Fibroblast of upper back skin (primary cell): Measurements from ENCODE around the gene PROM1.

ENCODE experiments used
- DNase-seq: peaks from one replicate; pipeline ENCODE4 v3.0.0-alpha.2; 2013

The PROM1 gene

DNA sequence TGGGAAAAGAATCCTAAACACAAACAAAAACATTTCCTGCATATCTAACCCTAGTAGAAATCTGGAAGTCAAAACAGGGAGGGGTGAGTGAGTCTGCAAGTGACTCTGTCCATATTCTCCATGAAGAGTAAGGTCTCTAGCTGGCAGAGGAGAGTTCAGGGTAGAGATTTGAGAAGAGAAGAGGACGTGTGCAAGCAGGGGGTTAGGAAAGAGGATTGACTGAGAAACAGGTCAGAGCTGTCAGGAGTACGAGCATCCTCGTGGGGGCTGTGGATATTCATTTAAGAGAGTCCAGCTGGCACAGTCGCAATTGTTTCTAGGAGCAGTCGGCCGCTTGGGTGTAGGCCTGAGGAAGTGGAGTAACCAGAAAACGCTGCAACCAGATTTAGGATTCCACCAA, 27.9 kb downstream of the PROM1 start:
- DNase-seq: no peak

DNA sequence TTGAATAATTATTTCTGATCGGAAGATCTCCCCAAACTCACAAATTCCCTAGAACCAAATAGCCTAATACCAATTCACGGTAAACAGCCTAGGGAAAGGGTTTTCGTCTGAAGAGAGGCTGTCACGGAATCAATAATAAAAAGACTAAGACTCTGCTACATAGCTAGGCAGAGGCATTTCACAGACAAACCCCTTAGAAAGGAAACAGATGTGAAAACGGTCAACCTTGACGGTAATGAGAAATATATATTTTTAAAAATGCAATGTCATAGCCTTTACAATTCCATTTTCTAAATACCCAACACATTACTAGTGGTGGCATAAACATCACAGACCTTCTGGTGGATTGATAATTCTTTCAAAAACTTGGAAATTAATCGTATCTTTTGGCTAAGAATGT, 28.4 kb downstream of the PROM1 start:
- DNase-seq: no peak

DNA sequence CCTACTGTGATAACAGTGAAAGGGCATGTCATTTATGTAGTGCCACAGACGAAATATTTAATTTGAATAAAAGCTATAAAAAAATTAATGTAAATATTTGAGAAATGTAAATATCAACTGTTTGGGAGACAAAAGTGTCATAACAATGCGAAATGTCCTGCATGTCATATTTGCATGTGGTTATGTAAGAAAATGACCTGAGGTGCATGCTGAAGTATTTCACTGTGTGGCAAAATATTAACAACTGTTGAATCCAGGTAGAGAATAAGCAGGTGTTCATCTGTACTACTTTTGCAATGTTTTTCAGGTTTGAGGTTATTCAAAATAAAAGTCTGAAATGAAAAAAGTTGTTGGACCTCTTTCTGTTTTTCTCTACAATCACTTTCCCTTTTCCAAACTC, 30.9 kb downstream of the PROM1 start:
- DNase-seq: no peak

DNA sequence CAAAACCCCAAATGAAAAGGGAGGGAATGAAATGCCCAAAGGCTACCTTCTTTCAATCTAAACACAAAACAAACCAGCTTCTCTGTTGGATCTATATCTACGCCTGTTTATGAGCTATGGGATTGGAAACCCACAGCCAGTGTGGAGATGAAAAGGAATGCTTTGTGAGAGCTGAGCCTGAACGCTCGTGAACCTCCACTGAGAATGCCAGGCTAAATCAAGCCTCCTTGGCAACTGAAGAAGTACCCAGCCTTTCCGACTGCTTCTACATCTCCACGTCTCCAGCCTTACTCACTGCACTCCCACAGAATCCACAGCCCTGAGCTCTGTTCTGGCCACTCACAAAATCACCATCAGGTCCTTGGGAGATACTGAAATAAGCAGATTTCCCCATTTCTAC, 31.8 kb downstream of the PROM1 start:
- DNase-seq: no peak

DNA sequence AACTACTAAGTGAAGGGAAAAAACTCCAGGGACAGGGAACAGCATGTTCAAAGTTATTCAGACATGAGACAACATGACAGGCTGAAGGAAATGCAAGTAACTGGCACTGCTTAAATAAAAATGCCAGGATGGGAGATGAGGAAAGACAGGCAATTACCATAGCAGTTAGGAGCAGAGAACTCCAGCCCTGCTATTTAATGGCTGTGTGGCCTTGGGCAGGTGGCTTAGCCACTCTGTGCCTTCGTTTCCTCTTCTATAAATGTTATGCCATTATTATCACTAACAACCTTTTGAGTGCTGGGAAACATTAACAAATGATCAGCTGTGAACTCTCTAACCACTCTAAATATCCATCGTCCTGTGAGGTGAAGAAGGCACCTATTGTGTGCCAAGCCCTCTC, 32.7 kb downstream of the PROM1 start:
- DNase-seq: no peak

DNA sequence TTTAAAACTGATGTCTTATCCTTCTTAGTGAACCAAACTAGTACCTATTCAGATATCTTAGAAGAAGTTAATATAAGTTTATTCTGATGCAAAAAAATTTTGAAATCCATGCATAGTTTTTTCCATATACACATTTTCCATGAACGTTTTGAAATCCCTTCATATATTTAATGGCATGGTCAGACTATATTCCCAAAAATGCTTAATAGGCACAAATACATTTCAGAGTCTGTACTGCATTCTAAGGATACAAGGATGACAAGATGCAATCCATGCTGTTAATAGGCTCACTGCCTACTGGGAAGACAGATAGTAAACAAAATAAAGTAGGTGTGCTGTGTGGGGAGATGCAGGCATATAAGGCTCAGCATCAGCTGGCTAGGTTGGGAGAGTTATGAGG, 33.2 kb downstream of the PROM1 start:
- DNase-seq: no peak

DNA sequence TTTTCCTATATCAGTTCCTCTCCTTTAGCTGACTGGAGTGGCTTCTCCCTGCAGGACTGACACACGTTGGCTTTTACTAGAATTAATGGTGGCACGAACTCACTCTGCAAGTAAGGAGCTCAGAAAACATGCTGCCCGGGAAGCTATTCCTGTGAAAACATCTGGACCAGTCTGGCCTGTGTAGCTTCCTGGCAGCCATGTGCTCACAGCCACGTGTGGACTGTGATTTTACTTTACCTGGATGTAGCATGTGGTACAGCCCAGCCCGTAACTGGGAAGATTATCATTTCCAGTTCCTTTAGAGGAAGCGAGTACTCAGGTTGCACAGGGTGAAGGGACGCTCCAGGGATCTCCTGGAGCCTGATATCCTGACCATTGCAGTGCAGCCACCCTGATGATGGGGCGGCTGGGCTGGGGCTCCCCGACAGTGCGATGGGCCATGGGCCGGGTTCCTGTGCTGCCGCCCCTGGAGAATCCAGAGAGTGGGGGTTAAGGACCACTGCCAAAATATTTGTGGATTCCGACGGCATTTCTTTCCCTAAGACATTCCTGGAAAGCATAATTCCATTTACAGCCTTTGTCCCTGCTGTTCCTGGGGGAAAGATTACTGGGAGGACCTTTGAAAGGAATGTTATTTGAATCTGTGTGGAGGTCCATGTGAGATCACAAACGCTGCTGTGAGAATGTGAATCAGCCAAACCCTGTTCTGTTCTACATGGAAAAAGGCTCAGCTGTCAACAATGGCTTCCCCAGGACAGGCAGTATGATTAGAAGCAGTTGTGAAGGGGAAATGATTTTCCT, 35.0 kb downstream of the PROM1 start:
- peak; percentile 69 for DNase-seq

DNA sequence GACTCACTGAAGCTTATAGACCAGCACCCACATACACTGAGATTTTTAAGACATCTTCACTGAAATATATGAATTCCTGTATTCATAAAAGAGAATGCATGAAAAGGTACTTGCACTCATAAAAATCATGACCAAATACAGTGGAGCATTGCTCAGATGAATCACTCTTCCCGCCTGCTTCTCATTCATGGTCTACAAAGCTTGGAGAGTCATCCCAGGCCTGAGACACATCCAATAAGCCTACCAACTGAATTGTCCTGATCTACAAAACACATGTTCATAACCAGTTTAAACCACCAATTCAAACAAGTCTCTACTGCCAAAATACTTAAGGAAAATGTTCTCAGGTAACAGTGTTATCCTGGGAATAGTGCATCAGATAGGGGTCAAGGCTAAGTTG, 38.1 kb downstream of the PROM1 start:
- no peak for DNase-seq

DNA sequence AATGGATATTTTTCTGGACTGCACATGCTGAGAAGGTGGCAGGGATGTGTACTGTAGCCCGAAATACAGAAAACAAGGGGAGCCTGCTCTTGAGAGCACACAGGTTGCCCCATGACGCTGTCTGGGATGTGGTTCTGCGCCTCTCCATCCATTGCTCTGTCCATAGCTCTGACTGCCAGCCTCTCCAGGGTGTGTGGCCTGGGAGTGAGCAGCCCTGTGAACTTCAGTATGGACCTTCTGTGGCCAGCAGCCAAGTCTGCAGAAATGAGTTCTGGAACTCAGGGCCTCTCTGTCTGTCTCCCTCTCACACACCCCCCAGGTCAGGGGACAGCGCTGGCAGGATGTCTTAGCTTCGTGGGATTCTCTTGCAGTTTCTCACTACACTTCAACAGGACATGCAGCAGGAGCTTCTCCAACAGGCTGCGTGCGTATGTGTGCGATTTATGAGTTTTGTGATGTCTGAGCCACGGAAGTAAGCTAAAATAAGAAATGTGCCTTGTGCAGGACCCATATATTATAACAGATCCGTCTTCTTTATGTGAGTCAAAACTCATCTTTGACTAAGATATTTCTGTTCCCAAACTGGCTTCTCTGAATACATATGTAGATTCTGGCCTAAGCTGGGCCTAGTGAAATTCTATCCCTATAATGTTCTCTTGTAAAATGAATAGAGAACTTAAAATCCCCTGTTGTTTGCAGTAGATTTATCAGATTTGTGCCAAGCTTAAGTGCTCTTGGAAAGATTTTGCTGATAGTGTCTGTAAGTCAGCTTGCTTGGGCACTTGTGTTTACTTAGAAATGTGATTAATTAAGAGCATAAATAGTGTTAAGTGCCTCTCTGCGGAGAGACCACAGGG, 40.0 kb downstream of the PROM1 start:
- no peak for DNase-seq

DNA sequence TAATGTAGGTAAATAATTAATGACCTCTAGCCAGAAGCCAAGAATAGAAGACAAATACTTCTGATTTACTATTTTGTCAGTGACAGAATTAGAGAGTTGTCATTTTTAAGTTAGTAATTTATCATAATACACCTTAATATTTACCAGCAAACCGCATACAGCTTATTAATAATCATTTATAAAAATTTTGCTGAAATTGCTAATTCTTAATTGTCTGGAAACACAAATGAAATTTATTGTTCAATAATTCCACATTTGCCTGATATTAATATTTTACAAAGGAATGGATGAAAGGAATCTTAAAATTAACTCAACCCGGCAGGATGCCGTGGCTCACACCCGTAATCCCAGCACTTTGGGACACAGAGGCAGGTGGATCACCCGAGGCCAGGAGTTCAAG, 44.7 kb downstream of the PROM1 start:
- no peak for DNase-seq

DNA sequence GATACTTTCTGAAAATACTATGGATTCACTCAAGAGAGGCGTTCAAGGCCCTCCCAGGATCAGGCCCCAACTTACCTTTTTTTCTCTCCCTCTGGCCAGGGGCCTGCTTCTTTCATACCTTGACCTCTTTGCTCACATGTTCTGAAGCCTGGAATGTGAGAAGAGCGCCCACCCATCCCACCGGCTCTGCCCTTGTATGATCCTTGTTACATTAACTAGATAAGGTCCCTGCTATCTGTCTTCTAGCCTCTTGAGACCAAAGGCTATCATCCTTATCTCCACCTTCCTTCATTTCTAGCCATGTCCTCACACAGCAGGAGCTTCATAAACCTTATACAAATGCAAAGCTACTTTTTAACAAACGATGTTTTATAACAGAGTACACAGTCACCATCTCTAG, 45.9 kb downstream of the PROM1 start:
- DNase-seq: no peak

DNA sequence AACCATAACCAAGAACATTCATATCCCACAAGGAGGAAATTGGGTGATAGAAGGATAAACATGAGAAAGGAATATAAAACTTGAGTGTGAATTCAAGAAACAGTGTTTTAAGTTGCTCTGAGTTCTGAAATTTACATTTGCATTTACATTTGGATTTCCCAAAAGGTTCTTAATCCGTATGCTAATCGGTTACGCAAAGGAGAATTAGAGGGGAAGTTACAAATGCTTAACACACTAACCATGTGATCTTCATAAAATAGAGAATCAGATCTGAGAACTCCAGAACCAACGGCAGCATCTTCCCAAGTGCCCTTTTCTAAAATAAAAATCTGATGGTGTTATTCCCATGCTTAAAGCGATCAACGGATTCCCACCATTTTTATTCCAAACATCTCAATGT, 48.0 kb downstream of the PROM1 start:
- no peak for DNase-seq

DNA sequence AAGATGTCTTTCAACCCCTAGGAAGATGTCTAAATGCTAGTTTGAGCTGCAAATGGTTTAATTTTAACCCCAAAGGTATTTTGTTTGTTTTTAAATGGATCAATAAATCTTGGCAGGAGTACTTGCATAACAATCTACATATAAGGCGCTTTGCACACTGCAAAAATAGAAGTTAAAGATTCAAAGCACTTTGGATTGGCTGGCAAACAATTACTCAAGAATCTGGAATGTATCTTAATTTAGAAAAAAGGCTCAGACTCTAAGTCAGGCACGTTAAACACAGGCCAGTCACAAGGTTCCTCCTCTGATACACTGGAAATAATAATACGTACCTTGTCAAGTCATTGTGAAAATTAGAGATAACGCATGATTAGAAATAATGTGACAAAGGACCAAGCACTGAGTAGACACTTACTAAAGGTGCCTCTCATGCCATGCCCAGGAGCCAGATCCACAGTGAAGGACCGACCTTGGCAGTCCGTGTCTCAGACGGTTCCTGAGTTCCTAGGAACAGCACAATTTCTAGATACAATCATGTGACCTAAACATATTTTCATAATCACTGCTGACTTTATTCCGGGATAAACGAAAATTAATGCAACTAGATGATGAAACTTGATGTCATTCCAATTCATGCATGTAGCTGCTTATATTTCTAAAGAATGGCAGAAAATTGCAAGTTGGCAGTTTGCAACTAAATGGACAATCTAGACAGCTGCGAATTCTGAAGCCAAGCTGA, 49.6 kb downstream of the PROM1 start:
- DNase-seq: peak; percentile 73

DNA sequence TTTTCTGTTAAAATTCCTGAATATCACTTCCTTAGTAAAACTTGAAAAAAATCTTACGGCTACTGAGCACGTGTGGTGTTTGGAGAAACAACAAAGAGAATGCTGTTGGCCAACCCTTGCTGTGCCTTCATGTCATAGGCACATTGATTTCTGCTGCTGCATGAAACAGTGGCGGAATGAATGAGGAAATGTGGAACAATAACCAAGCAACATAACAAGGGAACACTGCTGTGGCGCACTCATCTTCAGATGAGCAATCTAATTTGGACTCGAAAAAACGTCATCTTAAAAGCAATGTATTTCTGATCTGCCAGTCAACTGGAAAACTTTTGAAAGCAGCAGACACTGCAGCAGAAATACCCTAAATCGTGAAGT, 51.4 kb downstream of the PROM1 start:
- DNase-seq: no peak

DNA sequence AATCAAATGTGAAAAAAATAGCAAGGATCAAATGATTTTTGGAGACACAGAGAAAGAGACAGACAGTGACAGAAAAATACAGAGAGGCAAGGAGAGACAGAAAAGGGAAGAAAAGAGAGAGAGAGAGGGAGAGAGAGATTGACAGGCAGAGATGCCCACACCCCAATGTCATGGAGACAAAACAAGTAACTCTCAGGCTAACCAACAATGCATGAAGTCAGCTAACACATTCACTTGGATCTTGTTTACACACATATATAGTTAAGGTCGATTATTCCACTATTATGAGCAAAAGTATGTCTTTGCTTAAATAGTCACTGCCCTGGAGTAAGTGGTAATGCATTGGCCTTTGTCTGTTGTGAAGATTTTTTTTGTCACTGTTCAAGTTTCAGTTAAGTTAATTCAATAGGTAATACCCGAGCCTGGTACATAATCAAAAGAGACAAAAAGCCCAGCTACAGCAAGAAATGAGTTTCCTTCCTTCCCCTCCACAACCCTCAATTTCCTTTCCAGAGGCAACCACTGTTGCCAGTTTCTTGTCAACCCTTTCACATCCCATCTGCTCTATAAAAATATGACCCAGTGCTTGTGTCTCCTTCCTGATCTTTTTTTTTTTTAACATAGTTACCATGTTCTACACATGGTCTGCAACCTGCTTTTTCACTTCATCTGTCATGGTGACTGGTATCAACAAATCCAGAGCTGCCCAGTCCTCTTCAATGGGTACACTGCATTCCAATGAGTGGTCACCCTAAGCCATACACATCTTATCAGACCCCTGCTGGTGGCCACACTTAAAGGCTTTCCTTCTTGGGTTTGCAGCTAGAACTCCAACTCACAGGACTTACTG, 52.1 kb downstream of the PROM1 start:
- no peak for DNase-seq

DNA sequence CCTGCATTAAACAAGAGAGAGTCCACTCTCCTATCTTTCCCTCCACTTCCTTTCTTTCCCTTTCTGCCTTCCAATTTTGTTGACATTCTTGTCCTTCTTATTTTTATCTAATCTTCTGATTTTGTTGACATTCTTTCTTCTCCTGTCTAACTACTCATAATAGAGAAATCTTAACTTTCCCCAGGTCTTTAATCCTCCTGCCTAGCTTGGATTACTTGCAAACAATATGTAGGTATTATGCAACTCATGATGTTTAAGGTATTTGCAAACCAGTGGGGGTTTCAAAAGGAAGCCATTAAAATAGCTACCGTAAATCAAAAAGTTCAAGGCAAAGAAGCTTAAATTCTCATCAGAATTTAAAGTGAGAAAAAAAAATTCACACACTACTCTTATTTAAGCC, 53.9 kb downstream of the PROM1 start:
- peak; percentile 36 for DNase-seq

DNA sequence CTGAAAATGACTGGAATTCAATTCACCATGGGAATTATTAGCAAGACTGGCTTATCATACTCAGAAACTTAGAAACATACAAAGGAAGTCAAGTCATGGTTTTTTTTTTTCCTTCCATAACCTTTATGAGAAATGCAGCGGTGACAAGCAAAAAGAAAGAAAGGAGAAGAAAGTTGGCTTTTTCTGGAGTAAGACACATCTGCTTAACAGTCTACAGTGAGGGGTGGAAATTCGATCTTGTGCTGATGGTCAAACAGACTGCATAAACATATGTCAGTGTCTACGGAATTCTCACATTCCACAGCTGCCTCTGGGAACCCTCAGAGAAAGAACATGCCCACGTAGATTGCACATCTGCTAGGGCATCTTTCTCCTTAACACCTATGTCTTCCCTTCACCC, 54.6 kb downstream of the PROM1 start:
- peak; percentile 81 for DNase-seq

DNA sequence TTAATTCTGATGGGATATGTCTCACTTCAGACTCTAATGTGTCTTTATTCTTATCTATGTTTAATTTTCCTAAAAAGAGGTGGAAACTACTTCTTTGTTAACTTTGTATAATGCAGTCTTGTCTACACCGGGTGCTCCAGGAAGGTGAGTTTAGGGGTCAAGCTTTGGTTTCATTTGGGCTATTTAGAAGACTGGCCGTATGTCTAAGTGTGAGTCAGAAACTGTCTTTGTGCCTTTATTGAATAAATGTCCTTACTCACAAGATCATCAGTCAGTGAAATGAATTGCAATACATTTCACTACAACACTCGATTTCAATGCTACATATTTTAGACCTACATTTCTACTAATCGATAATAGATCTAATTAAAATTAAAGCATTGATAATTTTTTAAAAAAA, 56.2 kb downstream of the PROM1 start:
- peak; percentile 15 for DNase-seq

DNA sequence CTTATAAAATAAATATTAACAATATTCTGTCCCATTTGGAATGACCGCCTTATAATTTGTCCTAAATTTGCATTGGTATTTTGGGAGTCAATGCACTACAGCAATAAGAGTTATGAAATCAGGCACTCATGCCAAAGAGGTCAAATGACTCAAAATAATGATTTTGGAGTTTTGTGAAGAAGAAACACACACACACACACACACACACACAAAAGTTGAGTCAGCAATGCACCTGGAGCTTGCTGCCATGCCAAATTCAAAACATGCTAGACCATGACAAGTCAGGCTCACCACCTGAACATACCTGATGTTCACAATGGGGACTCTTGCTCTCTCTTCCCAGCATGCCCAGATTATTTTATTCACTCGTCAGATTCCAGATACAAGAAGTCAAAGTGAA, 56.7 kb downstream of the PROM1 start:
- peak; percentile 11 for DNase-seq

DNA sequence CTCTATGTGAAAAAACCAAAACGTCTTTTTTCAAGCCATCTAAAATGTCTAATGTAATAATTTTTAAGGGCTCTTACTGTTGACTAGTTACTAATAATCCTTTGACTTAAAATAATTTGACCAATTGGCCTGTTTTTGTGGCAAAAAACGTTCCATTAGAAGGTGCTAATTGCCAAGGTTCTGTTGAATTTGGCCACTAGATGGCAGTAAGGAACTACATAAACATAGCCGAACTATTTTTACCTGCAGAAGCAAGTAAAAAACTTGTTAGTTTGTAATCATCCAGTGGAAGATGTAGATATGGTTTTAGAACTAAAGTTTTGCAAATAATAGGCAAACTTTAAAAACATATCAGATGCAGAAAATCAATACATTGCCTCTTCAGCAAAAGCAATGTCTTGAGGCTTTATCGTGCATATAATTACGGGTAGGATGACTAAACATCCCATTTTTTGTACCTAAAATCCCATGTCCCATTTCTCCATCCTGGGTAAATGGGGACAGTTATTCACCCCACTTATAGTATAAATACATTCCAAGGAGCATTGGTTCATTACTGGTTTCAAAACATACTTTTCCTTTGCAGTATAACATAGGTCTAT, 57.6 kb downstream of the PROM1 start:
- peak; percentile 59 for DNase-seq

DNA sequence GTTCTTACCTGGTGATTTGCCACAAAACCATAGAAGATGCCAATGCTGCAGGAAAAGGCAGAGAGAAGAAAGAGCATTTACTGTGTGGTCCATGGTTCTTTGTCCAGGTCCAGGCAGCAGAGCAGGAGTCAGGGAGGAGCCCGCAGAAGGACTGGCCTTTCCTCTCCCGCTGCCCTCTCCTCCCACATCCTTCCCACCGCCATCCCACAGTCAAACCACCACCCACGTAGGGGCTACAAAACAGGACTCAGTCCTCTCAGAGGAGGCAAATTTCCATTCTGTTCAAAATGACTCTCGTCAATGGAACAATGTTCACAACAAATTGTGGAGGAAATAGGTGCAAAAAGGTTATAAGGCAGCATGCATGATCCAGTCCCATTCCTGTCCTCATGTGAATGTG, 58.6 kb downstream of the PROM1 start:
- DNase-seq: no peak

DNA sequence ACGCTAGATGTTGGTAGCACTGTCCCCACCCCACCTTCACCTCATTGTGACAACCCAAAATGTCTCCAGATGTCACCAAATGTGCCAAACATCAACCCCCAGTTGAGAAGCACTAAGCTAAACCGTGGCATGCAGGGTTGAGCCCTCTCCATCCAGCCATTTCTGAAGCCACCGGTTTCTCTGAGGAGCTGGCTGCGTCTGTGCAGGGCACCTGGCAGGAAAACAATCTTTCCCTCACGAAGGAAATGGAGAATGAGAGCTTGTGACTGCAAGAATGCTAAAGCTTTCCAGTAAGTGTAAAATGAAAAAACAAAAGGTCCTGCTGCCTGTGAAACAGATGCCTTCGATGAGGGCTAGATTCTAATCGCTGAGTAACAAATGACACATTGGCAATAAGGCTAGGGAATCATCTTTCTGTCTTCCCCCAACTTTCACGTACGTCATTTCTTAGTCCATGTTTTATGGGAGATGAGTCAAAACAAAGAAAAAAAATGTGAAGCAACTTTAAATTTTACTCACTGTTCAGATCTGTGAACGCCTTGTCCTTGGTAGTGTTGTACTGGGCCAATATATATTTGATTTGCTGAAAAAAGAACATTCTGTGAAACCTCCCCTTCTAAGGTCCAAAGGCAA, 59.9 kb downstream of the PROM1 start:
- DNase-seq: peak; percentile 67
